T-helper 2 cell treated with Interferon-gamma antibody and Interleukin-4, amounts not matched to agents 100 ng/mL and 5 ng/mL, for 36 hours (primary cell): Measurements from ENCODE around the gene GPC5. TPM values are rescaled to one million over a fixed set of nuclear protein-coding genes. Genes with fewer than 3 reads are reported as not detected.

ENCODE experiments used
- intact Hi-C: fragments of 100-400 bp; cut with micrococcal nuclease; formaldehyde crosslinking; loops from one replicate; pipeline ENCODE4 v1.15.1; 2023
- total RNA-seq: library from RNA; stranded (reverse); gene quantifications from 2 replicates; pipeline ENCODE4 v1.2.3, GENCODE V29; 2022

Gene GPC5
- total RNA-seq, 1 donor from 2014 or later = not detected

GRCh38 chr13:91537376-91537775 is 139.0 kb downstream of the GPC5 start:
- intact Hi-C loops = no loop called here

- intact Hi-C loops = no loop called here
Measured at GRCh38 chr13:91539286-91540157, 141.1 kb downstream of the GPC5 start.

GRCh38 chr13:91540158-91540736 is 141.8 kb downstream of the GPC5 start:
- intact Hi-C loops = no loop called here

- intact Hi-C loops = no loop called here
Measured at GRCh38 chr13:91544723-91545122, 146.3 kb downstream of the GPC5 start.

- intact Hi-C loops = no loop called here
Measured at GRCh38 chr13:91546900-91547299, 148.5 kb downstream of the GPC5 start.

GRCh38 chr13:91553584-91553983 is 155.2 kb downstream of the GPC5 start:
- intact Hi-C loops = no loop called here

GRCh38 chr13:91554101-91554500 is 155.7 kb downstream of the GPC5 start:
- intact Hi-C loops = no loop called here

- intact Hi-C loops = no loop called here
Measured at GRCh38 chr13:91557328-91558090, 159.1 kb downstream of the GPC5 start.

GRCh38 chr13:91563799-91564198 is 165.4 kb downstream of the GPC5 start:
- intact Hi-C loops = no loop called here

GRCh38 chr13:91564396-91564795 is 166.0 kb downstream of the GPC5 start:
- intact Hi-C loops = no loop called here

GRCh38 chr13:91565296-91565695 is 166.9 kb downstream of the GPC5 start:
- intact Hi-C loops = no loop called here

- intact Hi-C loops = no loop called here
Measured at GRCh38 chr13:91567485-91568207, 169.2 kb downstream of the GPC5 start.

GRCh38 chr13:91571681-91572080 is 173.3 kb downstream of the GPC5 start:
- intact Hi-C loops = no loop called here

- intact Hi-C loops = no loop called here
Measured at GRCh38 chr13:91572439-91572838, 174.0 kb downstream of the GPC5 start.

- intact Hi-C loops = no loop called here
Measured at GRCh38 chr13:91572944-91573598, 174.7 kb downstream of the GPC5 start.

GRCh38 chr13:91574766-91575165 is 176.3 kb downstream of the GPC5 start:
- intact Hi-C loops = no loop called here

GRCh38 chr13:91576590-91576989 is 178.2 kb downstream of the GPC5 start:
- intact Hi-C loops = no loop called here

GRCh38 chr13:91579320-91579719 is 180.9 kb downstream of the GPC5 start:
- intact Hi-C loops = no loop called here

GRCh38 chr13:91580749-91581148 is 182.3 kb downstream of the GPC5 start:
- intact Hi-C loops = no loop called here

- intact Hi-C loops = no loop called here
Measured at GRCh38 chr13:91586609-91587008, 188.2 kb downstream of the GPC5 start.

- intact Hi-C loops = no loop called here
Measured at GRCh38 chr13:91588541-91588940, 190.1 kb downstream of the GPC5 start.
